Calu3 (cell line): ENCODE data around the gene LDLRAD4. TPM values are rescaled to one million over a fixed set of nuclear protein-coding genes. Genes with fewer than 3 reads are reported as not detected.

Experiments used
- BruUV-seq: library from RNA; stranded (reverse); fragments of 400-500 nt; replicated peaks from 2 replicates; lab custom pipeline; 2021; lab: Mats Ljungman, UMichigan
- CTCF ChIA-PET: fragments of 300-600 bp; sonication (Branson Sonifier 250); formaldehyde crosslinking; loops from one replicate; lab custom pipeline; 2022; ENCODE audit warnings: antibody characterized with exemption; lab: Charles Lee
- DNase-seq: peaks from one replicate; pipeline ENCODE4 v3.0.0; 2022
- H3K27ac Mint-ChIP-seq: one replicate; pipeline ENCODE4 v1.8.0; 2022; ENCODE audit warnings: mixed read lengths; ENCODE audit not compliant: unreplicated experiment
- H3K27me3 Mint-ChIP-seq: one replicate; pipeline ENCODE4 v1.8.0; 2022; ENCODE audit warnings: mixed read lengths; ENCODE audit not compliant: unreplicated experiment
- H3K36me3 Mint-ChIP-seq: one replicate; pipeline ENCODE4 v1.8.0; 2022; ENCODE audit warnings: mild to moderate bottlenecking, moderate library complexity, mixed read lengths; ENCODE audit not compliant: insufficient read depth, unreplicated experiment
- H3K4me1 Mint-ChIP-seq: one replicate; pipeline ENCODE4 v1.8.0; 2022; ENCODE audit warnings: mild to moderate bottlenecking, low read depth, mixed read lengths; ENCODE audit not compliant: unreplicated experiment
- H3K4me3 Mint-ChIP-seq: one replicate; pipeline ENCODE4 v1.8.0; 2022; ENCODE audit warnings: mild to moderate bottlenecking, low read depth, moderate library complexity, mixed read lengths; ENCODE audit not compliant: unreplicated experiment
- H3K9me3 Mint-ChIP-seq: one replicate; pipeline ENCODE4 v1.8.0; 2022; ENCODE audit warnings: low read depth, mixed read lengths; ENCODE audit not compliant: unreplicated experiment
- CTCF ChIP-seq: fragments of 200-600 bp; IDR thresholded peaks from one replicate; pipeline ENCODE4 v1.8.0; 2022; ENCODE audit warnings: antibody characterized with exemption; ENCODE audit not compliant: unreplicated experiment
- intact Hi-C: fragments of 100-400 bp; cut with micrococcal nuclease; formaldehyde crosslinking; loops from one replicate; pipeline ENCODE4 v1.10.0; 2022; ENCODE audit not compliant: unreplicated experiment
- total RNA-seq: library from RNA; stranded (reverse); gene quantifications from 2 replicates; pipeline ENCODE4 v1.2.3, GENCODE V29; 2022

The LDLRAD4 gene
- total RNA-seq, 1 experiment from 2014 or later, result 0.50 TPM

- DNase-seq, result no peak
- BruUV-seq, result no TSS peak
- Mint-ChIP-seq H3K9me3 (no peaks in the 10 kb centered on the region), H3K36me3 (no peaks in the 10 kb centered on the region), H3K4me3 (no peak overlapping the region), H3K4me1 (no peaks in the 10 kb centered on the region), H3K27ac (no peak overlapping the region), H3K27me3 (no peaks in the 10 kb centered on the region)
- CTCF ChIA-PET, result no interaction called here
- TF ChIP-seq CTCF, result no peak
- intact Hi-C loops, result no loop called here
These were observed 435.3 kb downstream of the LDLRAD4 start for GRCh38 chr18:13653746-13654433.

DNA sequence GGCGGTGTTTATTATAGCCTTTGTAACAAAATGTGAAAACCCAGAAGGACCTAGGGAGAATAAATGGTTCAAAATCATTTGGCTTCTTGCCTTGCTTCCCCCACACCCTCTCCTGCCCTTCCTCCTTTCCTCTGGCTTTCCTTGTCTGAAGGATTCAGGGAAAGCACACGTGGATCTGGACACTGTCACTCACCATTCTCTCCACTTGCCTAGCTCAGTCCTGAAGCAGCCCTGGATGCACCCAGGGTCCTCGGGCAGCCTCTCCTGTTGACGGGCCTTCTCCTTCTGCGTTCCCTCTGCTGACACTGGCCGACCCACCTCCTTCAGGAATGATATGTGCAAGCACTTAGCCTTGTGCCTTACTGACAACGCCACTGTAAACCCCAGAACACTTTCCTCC lies 439.4 kb downstream of the LDLRAD4 start:
- intact Hi-C loops, result no loop called here
- no peak overlapping the region for H3K4me3 Mint-ChIP-seq
- BruUV-seq, result no TSS peak
- no peaks in the 10 kb centered on the region for H3K27me3 Mint-ChIP-seq
- no peaks in the 10 kb centered on the region for H3K4me1 Mint-ChIP-seq
- H3K27ac Mint-ChIP-seq, result no peak overlapping the region
- H3K36me3 Mint-ChIP-seq, result no peaks in the 10 kb centered on the region
- TF ChIP-seq CTCF, result no peak
- no peak for DNase-seq
- CTCF ChIA-PET, result no interaction called here
- H3K9me3 Mint-ChIP-seq, result no peaks in the 10 kb centered on the region

DNA sequence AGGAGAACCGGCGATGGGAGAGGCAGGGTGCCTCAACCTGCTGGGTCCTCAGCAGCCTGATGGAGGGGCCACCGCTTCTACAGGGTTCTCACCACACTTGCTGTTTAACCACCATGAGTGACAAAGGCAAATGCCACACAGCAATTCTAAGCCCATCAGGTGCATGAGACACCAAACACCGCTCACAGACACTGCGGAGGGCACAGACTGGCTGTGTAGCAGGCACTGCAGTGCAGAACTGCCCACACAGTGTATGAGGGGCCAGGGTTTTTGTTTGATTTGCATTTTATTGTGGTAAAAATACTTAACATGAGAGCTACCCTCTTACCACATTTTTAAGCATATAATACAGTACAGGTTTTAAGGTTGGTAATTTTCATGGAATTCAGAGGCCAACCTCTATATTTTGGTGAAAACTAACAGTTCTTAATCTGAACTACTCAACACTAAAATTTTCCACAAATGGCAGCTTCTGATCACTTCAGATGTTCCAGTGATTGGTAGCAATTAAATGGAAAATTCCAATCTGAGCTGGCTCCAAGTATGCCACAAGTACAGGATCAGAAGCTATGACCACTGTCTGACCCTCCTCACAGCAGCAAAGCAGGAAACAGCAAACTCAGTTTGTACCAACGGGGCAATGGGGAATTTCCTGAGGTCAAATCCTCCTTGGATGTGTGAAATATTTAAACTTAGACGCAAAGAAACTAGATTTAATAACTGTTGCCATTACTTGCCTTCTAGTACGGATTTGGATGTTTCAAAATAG lies 440.1 kb downstream of the LDLRAD4 start:
- DNase-seq, result no peak
- no peaks in the 10 kb centered on the region for H3K4me1 Mint-ChIP-seq
- TF ChIP-seq CTCF, result no peak
- no peak overlapping the region for H3K4me3 Mint-ChIP-seq
- CTCF ChIA-PET, result interaction anchor here (0.7 kb wide), 1 partner anchor 550 kb away, joined by 4 read pairs; no protein-coding TSS in a partner anchor
- no peaks in the 10 kb centered on the region for H3K27me3 Mint-ChIP-seq
- BruUV-seq, result no TSS peak
- H3K36me3 Mint-ChIP-seq, result no peaks in the 10 kb centered on the region
- no peak overlapping the region for H3K27ac Mint-ChIP-seq
- intact Hi-C loops, result no loop called here
- no peaks in the 10 kb centered on the region for H3K9me3 Mint-ChIP-seq

DNA sequence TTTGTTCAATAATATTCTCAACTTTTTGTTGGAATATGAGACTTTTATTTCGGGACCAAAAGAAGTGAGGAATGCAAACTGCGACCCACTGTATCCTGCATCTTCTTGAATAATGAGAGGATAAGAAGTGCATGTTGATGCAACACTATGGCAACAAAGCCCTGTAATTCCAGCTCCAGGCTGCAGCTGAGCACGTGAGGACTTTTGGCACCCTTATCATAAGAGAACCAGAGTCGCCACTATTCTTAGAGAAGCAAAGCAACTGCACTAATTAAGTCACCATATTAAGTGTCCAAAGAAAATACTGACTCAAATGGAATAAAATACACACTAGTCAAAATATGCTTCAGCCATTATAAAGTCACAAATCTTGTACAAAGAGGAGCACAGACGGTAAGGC lies 441.9 kb downstream of the LDLRAD4 start:
- TF ChIP-seq CTCF, result no peak
- intact Hi-C loops, result loop anchor here (10.0 kb wide), 1 partner anchor 124 kb away; no protein-coding TSS in a partner anchor
- BruUV-seq, result no TSS peak
- Mint-ChIP-seq H3K27ac (no peak overlapping the region), H3K4me3 (no peak overlapping the region), H3K9me3 (no peaks in the 10 kb centered on the region), H3K36me3 (no peaks in the 10 kb centered on the region), H3K4me1 (no peaks in the 10 kb centered on the region), H3K27me3 (no peaks in the 10 kb centered on the region)
- no peak for DNase-seq
- CTCF ChIA-PET, result no interaction called here
